Heart left ventricle (tissue), 16 donors: Measurements from ENCODE around the gene EMILIN1. TPM values are rescaled to one million over a fixed set of nuclear protein-coding genes. Genes with fewer than 3 reads are reported as not detected.

Experiments used
- ATAC-seq, 4 donors: fragments of 200-7000 bp; cut with Tn5 transposase; one replicate each; pipeline ENCODE4 v1.9.1; 2020 to 2022; ENCODE audit warnings: moderate library complexity in 4 of 4, mild to moderate bottlenecking in 3 of 4, moderate number of reproducible peaks in 1 of 4
- DNase-seq, 5 donors: peaks; one replicate each; pipeline ENCODE4 v3.0.0-alpha.2; 2020
- H3K27ac ChIP-seq, 12 donors: fragments of 200-600 bp; sonication (generic) in 4 of 12; one replicate each; pipeline versions ENCODE4 v1.5.0 to v1.8.0; 2016 to 2022; ENCODE audit warnings: mild to moderate bottlenecking in 2 of 12
- H3K27me3 ChIP-seq, 9 donors: fragments of 200-600 bp; sonication (generic) in 2 of 9; one replicate each; pipeline versions ENCODE4 v1.5.1 to v1.8.0; 2016 to 2022; ENCODE audit warnings: mild to moderate bottlenecking in 3 of 9
- H3K36me3 ChIP-seq, 9 donors: fragments of 200-600 bp; sonication (generic) in 2 of 9; one replicate each; pipeline versions ENCODE4 v1.5.0 to v1.8.0; 2018 to 2022; ENCODE audit warnings: mild to moderate bottlenecking in 2 of 9
- H3K4me1 ChIP-seq, 12 donors: fragments of 200-600 bp; sonication (generic) in 4 of 12; one replicate each; pipeline versions ENCODE4 v1.5.0 to v1.8.0; 2016 to 2022; ENCODE audit warnings: mild to moderate bottlenecking in 3 of 12
- H3K4me3 ChIP-seq, 12 donors: fragments of 200-600 bp; sonication (generic) in 4 of 12; one replicate each; pipeline versions ENCODE4 v1.5.0 to v1.8.0; 2017 to 2022; ENCODE audit warnings: mild to moderate bottlenecking in 9 of 12, moderate library complexity in 4 of 12
- H3K9me3 ChIP-seq, 12 donors: fragments of 200-600 bp; sonication (generic) in 4 of 12; one replicate each; pipeline versions ENCODE4 v1.5.0 to v1.8.0; 2016 to 2022; ENCODE audit warnings: mild to moderate bottlenecking in 1 of 12
- POLR2A ChIP-seq, 2 donors: fragments of 450-650 bp; IDR thresholded peaks; one replicate each; pipeline ENCODE4 v1.6.1; 2017; ENCODE audit warnings: antibody characterized with exemption in 2 of 2, mild to moderate bottlenecking in 2 of 2, moderate library complexity in 2 of 2
- WGBS, 4 donors: extraction: QIAGEN DNeasy Blood & Tissue Kit in 2 of 4; methylation state at CpG; one replicate each; pipeline versions ENCODE4 v1.1.5 to v1.1.7; 2013 to 2018; 5-methylcytosine and 5-hydroxymethylcytosine counted together
- intact Hi-C, 10 donors: fragments of 100-400 bp; cut with DNase I; formaldehyde crosslinking; loops; one replicate each; pipeline versions ENCODE4 v1.11.1 to v1.14.2; 2022
- polyA plus RNA-seq, 2 donors: library from polyadenylated mRNA; stranded (reverse); fragments of 200-250 nt; gene quantifications; one replicate each; pipeline ENCODE4 v1.2.3, GENCODE V29; 2013
- total RNA-seq, 9 donors: library from RNA; depleted of rRNA in 2 of 9; stranded (reverse); fragments of >200 nt in 2 of 9; fragmentation: NEBNext Ultra II Directional in 3 of 9; extraction: Animal tissue kit (Norgen Biotek cat#: 25700) in 3 of 9; gene quantifications; one replicate each; pipeline versions ENCODE4 v1.1.0 to v1.2.4, GENCODE V29; 2016 to 2023
- TF ChIP-seq, protein P1 (sequence below), 12 donors: fragments of 200-600 bp; sonication (generic) in 4 of 12; IDR thresholded peaks; one replicate each; pipeline versions ENCODE4 v1.5.0 to v1.8.0; 2018 to 2022; ENCODE audit warnings: antibody characterized with exemption in 12 of 12, mild to moderate bottlenecking in 5 of 12
- donor health status: ischemic (EF 13 %, LVEDD 7.1; RV severe dilation, severe dysfunction).
- donor health status: healthy with polysubstance abuse.
- donor health status: DM: no; HTN: yes; CAD: no.
- donor health status: DM: no; HTN: no; CAD: no.
- donor health status: ischemic (EF 25% LVEDD 6.9; RV normal size, moderate dysfunction).
- donor health status: ischemic (EF 25% LVEDD 5.7; RV mildly dilated, moderate dysfunction).
- donor health status: healthy.
- donor health status: DM: yes; HTN: yes; CAD: no.
- donor health status: ischemic (EF 35%, LVEDD 5.7; RV mildly dilated, moderate dysfunction).
- donor health status: nonischemic (EF 11% LVEDD 7.7; RV severe dilation, severe dysfunction).
- donor health status: DM: yes; HTN: yes; CAD: no.
- donor health status: PGD.
- donor health status: ischemic (EF 29% LVEDD 5.4; RV normal size, mild dysfunction).
- donor health status: nonischemic (EF 23%, LVEDD 6.1; RV moderate dilation, normal function).

Gene EMILIN1
- total and polyA plus RNA-seq, 11 donors, result 7.5 to 76.9 (median 21.0) TPM

DNA sequence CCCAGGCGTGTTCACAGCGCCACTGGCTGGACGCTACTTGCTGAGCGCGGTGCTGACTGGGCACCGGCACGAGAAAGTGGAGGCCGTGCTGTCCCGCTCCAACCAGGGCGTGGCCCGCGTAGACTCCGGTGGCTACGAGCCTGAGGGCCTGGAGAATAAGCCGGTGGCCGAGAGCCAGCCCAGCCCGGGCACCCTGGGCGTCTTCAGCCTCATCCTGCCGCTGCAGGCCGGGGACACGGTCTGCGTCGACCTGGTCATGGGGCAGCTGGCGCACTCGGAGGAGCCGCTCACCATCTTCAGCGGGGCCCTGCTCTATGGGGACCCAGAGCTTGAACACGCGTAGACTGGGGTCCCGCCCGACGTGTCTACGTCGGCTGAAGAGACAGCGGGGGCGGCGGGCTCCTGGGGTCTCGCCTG, 7.3 kb downstream of the EMILIN1 start:
- Histone ChIP-seq H3K36me3 (peaks cover 0 to 3% (median 0%) of the 10 kb centered on the region in 9 donors), H3K9me3 (no peaks in the 10 kb centered on the region), H3K27ac (peak overlapping the region; percentile 78 to 96 (median 94)), H3K4me3 (peak overlapping the region; percentile 54 to 88 (median 74)), H3K27me3 (no peaks in the 10 kb centered on the region), H3K4me1 (peaks cover 4 to 50% (median 29%) of the 10 kb centered on the region in 12 donors)
- TF ChIP-seq, protein P1, sequence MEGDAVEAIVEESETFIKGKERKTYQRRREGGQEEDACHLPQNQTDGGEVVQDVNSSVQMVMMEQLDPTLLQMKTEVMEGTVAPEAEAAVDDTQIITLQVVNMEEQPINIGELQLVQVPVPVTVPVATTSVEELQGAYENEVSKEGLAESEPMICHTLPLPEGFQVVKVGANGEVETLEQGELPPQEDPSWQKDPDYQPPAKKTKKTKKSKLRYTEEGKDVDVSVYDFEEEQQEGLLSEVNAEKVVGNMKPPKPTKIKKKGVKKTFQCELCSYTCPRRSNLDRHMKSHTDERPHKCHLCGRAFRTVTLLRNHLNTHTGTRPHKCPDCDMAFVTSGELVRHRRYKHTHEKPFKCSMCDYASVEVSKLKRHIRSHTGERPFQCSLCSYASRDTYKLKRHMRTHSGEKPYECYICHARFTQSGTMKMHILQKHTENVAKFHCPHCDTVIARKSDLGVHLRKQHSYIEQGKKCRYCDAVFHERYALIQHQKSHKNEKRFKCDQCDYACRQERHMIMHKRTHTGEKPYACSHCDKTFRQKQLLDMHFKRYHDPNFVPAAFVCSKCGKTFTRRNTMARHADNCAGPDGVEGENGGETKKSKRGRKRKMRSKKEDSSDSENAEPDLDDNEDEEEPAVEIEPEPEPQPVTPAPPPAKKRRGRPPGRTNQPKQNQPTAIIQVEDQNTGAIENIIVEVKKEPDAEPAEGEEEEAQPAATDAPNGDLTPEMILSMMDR (IDR thresholded peaks at IDR 0.05), result peak in 11 of 12 donors; percentile 20 to 71 (median 47)
- TF ChIP-seq POLR2A (IDR thresholded peaks at IDR 0.05), result peak in 1 of 2 donors; percentile 36
- peak; percentile 27 to 65 (median 60) for ATAC-seq
- peak; percentile 81 to 90 (median 86) for DNase-seq
- intact Hi-C loops, result loop anchor here (1.0 to 10.0 kb wide), 8 partner anchors 33 to 125 kb away; partner anchors contain the start of genes TMEM214 (in 5 of the 10) and AGBL5 (in 3 of the 10)
- 0 to 2% (median 1%) methylated on average over 24 to 38 of the region's 38 CpGs for WGBS, 4 donors

DNA sequence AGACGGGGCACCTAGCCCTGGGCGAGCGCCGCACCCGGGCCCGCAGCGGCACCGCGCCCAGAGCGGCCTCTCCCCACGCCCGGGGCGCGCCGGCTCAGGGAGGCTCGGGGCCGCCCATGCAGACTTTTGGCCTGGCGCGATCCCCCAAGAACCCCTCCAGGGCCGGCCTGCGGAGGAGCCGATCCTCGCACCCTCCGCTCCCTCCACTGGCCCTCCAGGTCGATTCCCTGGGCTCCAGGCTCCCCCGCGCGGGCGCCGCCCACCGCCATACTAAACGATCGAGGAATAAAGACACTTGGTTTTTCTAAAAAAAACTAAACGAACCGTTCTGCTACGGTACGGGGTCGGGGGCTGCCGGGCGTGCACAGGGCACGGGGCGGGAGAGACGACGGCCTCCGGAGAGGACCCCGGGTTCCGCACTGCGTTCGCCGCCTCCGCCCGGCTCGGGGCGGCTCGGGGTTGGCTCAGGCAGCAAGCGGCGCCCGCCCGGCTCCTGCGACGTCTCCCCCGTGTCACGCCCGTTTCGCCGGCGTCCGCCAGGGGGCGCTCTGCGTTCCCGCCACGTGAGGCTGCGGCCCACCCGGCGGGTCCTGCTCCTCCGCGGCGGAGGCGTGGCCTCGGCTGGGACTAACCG, 7.8 kb downstream of the EMILIN1 start:
- DNase-seq (peak; percentile 94 to 98 (median 96)), ATAC-seq (peak; percentile 79 to 90 (median 88))
- Histone ChIP-seq H3K4me3 (peak overlapping the region; percentile 54 to 88 (median 74)), H3K36me3 (peaks cover 0 to 3% (median 0%) of the 10 kb centered on the region in 9 donors), H3K9me3 (no peaks in the 10 kb centered on the region), H3K27ac (peak overlapping the region; percentile 78 to 96 (median 94)), H3K27me3 (no peaks in the 10 kb centered on the region), H3K4me1 (peaks cover 4 to 46% (median 28%) of the 10 kb centered on the region in 12 donors)
- 0 to 1% (median 0%) methylated on average over 28 to 81 of the region's 81 CpGs for WGBS, 4 donors
- intact Hi-C loops, result loop anchor here in 9 of 10 donors (1.0 to 10.0 kb wide), 8 partner anchors 34 to 125 kb away; partner anchors contain the start of genes TMEM214 (in 5 of the 9) and AGBL5 (in 3 of the 9)
- TF ChIP-seq, protein P1 (IDR thresholded peaks at IDR 0.05), result peak; percentile 75 to 96 (median 94)
- peak in 1 of 2 donors; percentile 69 for TF ChIP-seq POLR2A (IDR thresholded peaks at IDR 0.05)

DNA sequence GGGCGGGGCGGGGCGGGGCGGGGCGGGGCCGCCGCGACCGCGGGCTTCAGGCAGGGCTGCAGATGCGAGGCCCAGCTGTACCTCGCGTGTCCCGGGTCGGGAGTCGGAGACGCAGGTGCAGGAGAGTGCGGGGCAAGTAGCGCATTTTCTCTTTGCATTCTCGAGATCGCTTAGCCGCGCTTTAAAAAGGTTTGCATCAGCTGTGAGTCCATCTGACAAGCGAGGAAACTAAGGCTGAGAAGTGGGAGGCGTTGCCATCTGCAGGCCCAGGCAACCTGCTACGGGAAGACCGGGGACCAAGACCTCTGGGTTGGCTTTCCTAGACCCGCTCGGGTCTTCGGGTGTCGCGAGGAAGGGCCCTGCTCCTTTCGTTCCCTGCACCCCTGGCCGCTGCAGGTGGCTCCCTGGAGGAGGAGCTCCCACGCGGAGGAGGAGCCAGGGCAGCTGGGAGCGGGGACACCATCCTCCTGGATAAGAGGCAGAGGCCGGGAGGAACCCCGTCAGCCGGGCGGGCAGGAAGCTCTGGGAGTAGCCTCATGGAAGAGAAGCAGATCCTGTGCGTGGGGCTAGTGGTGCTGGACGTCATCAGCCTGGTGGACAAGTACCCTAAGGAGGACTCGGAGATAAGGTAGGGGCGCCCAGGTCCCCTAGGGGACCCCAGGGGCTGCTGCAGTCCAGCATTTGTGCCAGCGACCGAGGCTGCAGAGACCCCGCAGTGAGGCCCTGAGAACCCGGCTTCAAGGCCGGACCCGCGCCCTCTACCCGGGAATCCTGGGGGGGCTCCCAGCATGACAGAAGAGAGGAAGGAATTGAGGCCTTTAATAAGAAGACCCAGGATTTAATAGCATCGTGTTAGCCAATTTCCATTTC, 8.5 kb downstream of the EMILIN1 start, which contains the start of gene KHK:
TSS of gene KHK (plus strand) at position 49 of the 870 bp plus-strand sequence. CDS start at position 537, 488 bp downstream.
- intact Hi-C loops, result loop anchor here in 9 of 10 donors (1.0 to 10.0 kb wide), 8 partner anchors 35 to 126 kb away; partner anchors contain the start of genes TMEM214 (in 5 of the 9) and AGBL5 (in 3 of the 9)
- Histone ChIP-seq H3K27ac (peak within 1 kb of the TSS; percentile 78 to 96 (median 94)), H3K27me3 (no peaks in the 10 kb centered on the region), H3K4me1 (peaks cover 4 to 38% (median 21%) of the 10 kb centered on the region in 12 donors), H3K36me3 (peaks cover 0 to 3% (median 0%) of the 10 kb centered on the region in 9 donors), H3K4me3 (peak within 1 kb of the TSS; percentile 54 to 88 (median 74)), H3K9me3 (no peaks in the 10 kb centered on the region)
- TF ChIP-seq POLR2A (IDR thresholded peaks at IDR 0.05), result no peak
- TF ChIP-seq, protein P1 (IDR thresholded peaks at IDR 0.05), result peak in 2 of 12 donors; percentile 19 to 55
- peak in 3 of 4 donors; percentile 0 to 50 (median 16) for ATAC-seq
- WGBS, 4 donors, result 5 to 18% (median 11%) methylated on average over 32 to 54 of the region's 54 CpGs
- peak; percentile 51 to 79 (median 65) for DNase-seq
